ENCODE results near the gene PVALB. TPM values are rescaled to one million over a fixed set of nuclear protein-coding genes. Genes with fewer than 3 reads are reported as not detected.

Gene PVALB
- total RNA-seq, 1 donor from 2014 or later = not detected

GRCh38 chr22:36818010-36818642, 1.3 kb upstream of the PVALB start:
- H3K4me1 Mint-ChIP-seq = peaks cover 17% of the 10 kb centered on the region
- no peak for DNase-seq (ENCODE audit: low spot score in 2 of 2, unreplicated experiment in 2 of 2)
- H3K36me3 Mint-ChIP-seq = no peaks in the 10 kb centered on the region
- peaks cover 88% of the 10 kb centered on the region for H3K27me3 Mint-ChIP-seq (ENCODE audit: low read depth)
- TF ChIP-seq CTCF (IDR thresholded peaks at IDR 0.05; ENCODE audit: unreplicated experiment) = no peak
- H3K9me3 Mint-ChIP-seq = no peaks in the 10 kb centered on the region
- H3K4me3 Mint-ChIP-seq = no peak overlapping the region
- no peak overlapping the region for H3K27ac Mint-ChIP-seq

- no peak for DNase-seq (ENCODE audit: low spot score in 2 of 2, unreplicated experiment in 2 of 2)
- Mint-ChIP-seq H3K4me1 (peaks cover 14% of the 10 kb centered on the region), H3K9me3 (no peaks in the 10 kb centered on the region), H3K27ac (no peak overlapping the region), H3K4me3 (peak overlapping the region; percentile 45), H3K27me3 (ENCODE audit: low read depth) (peaks cover 91% of the 10 kb centered on the region), H3K36me3 (no peaks in the 10 kb centered on the region)
- TF ChIP-seq CTCF (IDR thresholded peaks at IDR 0.05; ENCODE audit: unreplicated experiment) = no peak
Observed at GRCh38 chr22:36817525-36817848, 652 bp upstream of the PVALB start.

GRCh38 chr22:36816339-36816635, 548 bp downstream of the PVALB start:
- H3K9me3 Mint-ChIP-seq = no peaks in the 10 kb centered on the region
- H3K36me3 Mint-ChIP-seq = no peaks in the 10 kb centered on the region
- peaks cover 98% of the 10 kb centered on the region for H3K27me3 Mint-ChIP-seq (ENCODE audit: low read depth)
- peaks cover 14% of the 10 kb centered on the region for H3K4me1 Mint-ChIP-seq
- no peak overlapping the region for H3K27ac Mint-ChIP-seq
- no peak for DNase-seq (ENCODE audit: low spot score in 2 of 2, unreplicated experiment in 2 of 2)
- H3K4me3 Mint-ChIP-seq = peak overlapping the region; percentile 46
- TF ChIP-seq CTCF (IDR thresholded peaks at IDR 0.05; ENCODE audit: unreplicated experiment) = no peak

GRCh38 chr22:36815558-36816338, 1.1 kb downstream of the PVALB start:
- Mint-ChIP-seq H3K36me3 (no peaks in the 10 kb centered on the region), H3K4me3 (no peak overlapping the region), H3K27ac (no peak overlapping the region), H3K4me1 (peaks cover 14% of the 10 kb centered on the region), H3K9me3 (no peaks in the 10 kb centered on the region), H3K27me3 (ENCODE audit: low read depth) (peaks cover 95% of the 10 kb centered on the region)
- no peak for TF ChIP-seq CTCF (IDR thresholded peaks at IDR 0.05; ENCODE audit: unreplicated experiment)
- no peak for DNase-seq (ENCODE audit: low spot score in 2 of 2, unreplicated experiment in 2 of 2)

GRCh38 chr22:36814801-36815200, 2.0 kb downstream of the PVALB start:
- Mint-ChIP-seq H3K27me3 (ENCODE audit: low read depth) (peaks cover 89% of the 10 kb centered on the region), H3K4me1 (peaks cover 14% of the 10 kb centered on the region), H3K9me3 (no peaks in the 10 kb centered on the region), H3K4me3 (no peak overlapping the region), H3K27ac (no peak overlapping the region), H3K36me3 (no peaks in the 10 kb centered on the region)
- TF ChIP-seq CTCF (IDR thresholded peaks at IDR 0.05; ENCODE audit: unreplicated experiment) = no peak
- DNase-seq (ENCODE audit: low spot score in 2 of 2, unreplicated experiment in 2 of 2) = no peak

Data from mesothelial cell of epicardium (in vitro differentiated cells).